Mesothelial cell of epicardium (in vitro differentiated cells): ENCODE data around the gene PRLR. TPM values are rescaled to one million over a fixed set of nuclear protein-coding genes. Genes with fewer than 3 reads are reported as not detected.
A peak's percentile ranks its signal among the peaks of the same experiment; 100 is the strongest.

ENCODE experiments used
- DNase-seq, 2 experiments: peaks; one replicate each; pipeline ENCODE4 v3.0.0; 2021; ENCODE audit warnings: low spot score in 2 of 2; ENCODE audit not compliant: unreplicated experiment in 2 of 2
- H3K27ac Mint-ChIP-seq: 2 replicates; pipeline ENCODE4 v1.8.0; 2021; ENCODE audit warnings: mixed read lengths
- H3K27me3 Mint-ChIP-seq: 2 replicates; pipeline ENCODE4 v1.8.0; 2021; ENCODE audit warnings: low read depth, mixed read lengths
- H3K36me3 Mint-ChIP-seq: 2 replicates; pipeline ENCODE4 v1.8.0; 2021; ENCODE audit warnings: mixed read lengths
- H3K4me1 Mint-ChIP-seq: 2 replicates; pipeline ENCODE4 v1.8.0; 2021; ENCODE audit warnings: mixed read lengths
- H3K4me3 Mint-ChIP-seq: 2 replicates; pipeline ENCODE4 v1.8.0; 2021; ENCODE audit warnings: mild to moderate bottlenecking, moderate library complexity, mixed read lengths
- H3K9me3 Mint-ChIP-seq: 2 replicates; pipeline ENCODE4 v1.8.0; 2021; ENCODE audit warnings: mixed read lengths
- CTCF ChIP-seq: fragments of 200-600 bp; sonication (generic); IDR thresholded peaks from one replicate; pipeline ENCODE4 v1.5.0; 2021; ENCODE audit warnings: antibody characterized with exemption; ENCODE audit not compliant: unreplicated experiment
- total RNA-seq: library from RNA; stranded (reverse); gene quantifications from 3 replicates; pipeline ENCODE4 v1.2.1, GENCODE V29; 2021

PRLR gene
- total RNA-seq, 1 donor from 2014 or later: 1.2 TPM

- H3K9me3 Mint-ChIP-seq: peaks cover 19% of the 10 kb centered on the region
- no peaks in the 10 kb centered on the region for H3K36me3 Mint-ChIP-seq
- TF ChIP-seq CTCF: no peak
- H3K27ac Mint-ChIP-seq: no peak overlapping the region
- no peak for DNase-seq
- peaks cover 2% of the 10 kb centered on the region for H3K27me3 Mint-ChIP-seq
- no peak overlapping the region for H3K4me3 Mint-ChIP-seq
- peaks cover 2% of the 10 kb centered on the region for H3K4me1 Mint-ChIP-seq
Observed at GRCh38 chr5:35263266-35263877, 33.1 kb upstream of the PRLR start.

DNA sequence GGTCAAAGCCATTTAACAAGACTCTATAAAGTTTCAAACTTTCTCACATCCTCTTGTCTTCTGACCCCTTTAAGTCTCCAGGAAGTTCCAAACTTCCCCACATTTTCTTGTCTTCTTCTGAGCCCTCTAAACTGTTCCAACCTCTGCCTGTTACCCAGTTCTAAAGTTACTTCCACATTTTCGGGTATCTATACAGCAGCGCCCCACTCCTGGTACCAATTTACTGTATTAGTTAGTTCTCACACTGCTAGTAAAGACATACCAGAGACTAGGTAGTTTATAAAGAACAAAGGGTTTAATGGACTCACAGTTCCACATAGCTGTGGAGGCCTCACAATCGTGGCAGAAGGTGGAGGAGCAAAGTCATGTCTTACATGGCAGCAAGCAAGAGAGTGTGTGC is 23.3 kb upstream of the PRLR start:
- H3K4me3 Mint-ChIP-seq: no peak overlapping the region
- H3K36me3 Mint-ChIP-seq: no peaks in the 10 kb centered on the region
- no peak overlapping the region for H3K27ac Mint-ChIP-seq
- no peak for TF ChIP-seq CTCF
- peaks cover 5% of the 10 kb centered on the region for H3K4me1 Mint-ChIP-seq
- H3K9me3 Mint-ChIP-seq: peaks cover 35% of the 10 kb centered on the region
- no peaks in the 10 kb centered on the region for H3K27me3 Mint-ChIP-seq
- DNase-seq: no peak

DNA sequence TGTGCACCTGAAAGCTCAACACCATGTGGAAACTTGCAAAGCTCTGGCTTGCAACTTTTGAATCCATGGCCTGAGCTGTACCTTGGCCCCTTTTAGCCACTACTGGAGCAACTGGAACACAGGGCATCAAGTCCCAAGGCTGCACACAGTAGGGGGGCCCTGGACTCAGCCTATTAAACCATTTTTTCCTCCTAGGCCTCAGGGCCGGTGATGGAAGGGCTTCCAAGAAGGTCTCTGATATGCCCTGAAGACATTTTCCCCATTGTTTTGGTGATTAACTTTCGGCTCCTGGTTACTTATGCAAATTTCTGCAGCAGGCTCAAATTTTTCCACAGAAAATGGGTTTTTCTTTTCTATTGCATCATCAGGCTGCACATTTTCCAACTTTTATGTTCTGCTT is 22.7 kb upstream of the PRLR start:
- Mint-ChIP-seq H3K36me3 (no peaks in the 10 kb centered on the region), H3K9me3 (peaks cover 35% of the 10 kb centered on the region), H3K27ac (no peak overlapping the region), H3K27me3 (no peaks in the 10 kb centered on the region), H3K4me3 (no peak overlapping the region), H3K4me1 (peaks cover 5% of the 10 kb centered on the region)
- TF ChIP-seq CTCF: no peak
- no peak for DNase-seq

- no peak for TF ChIP-seq CTCF
- Mint-ChIP-seq H3K9me3 (peaks cover 17% of the 10 kb centered on the region), H3K27ac (peak overlapping the region; percentile 54)
Observed at GRCh38 chr5:35248843-35249780, 18.8 kb upstream of the PRLR start.

DNA sequence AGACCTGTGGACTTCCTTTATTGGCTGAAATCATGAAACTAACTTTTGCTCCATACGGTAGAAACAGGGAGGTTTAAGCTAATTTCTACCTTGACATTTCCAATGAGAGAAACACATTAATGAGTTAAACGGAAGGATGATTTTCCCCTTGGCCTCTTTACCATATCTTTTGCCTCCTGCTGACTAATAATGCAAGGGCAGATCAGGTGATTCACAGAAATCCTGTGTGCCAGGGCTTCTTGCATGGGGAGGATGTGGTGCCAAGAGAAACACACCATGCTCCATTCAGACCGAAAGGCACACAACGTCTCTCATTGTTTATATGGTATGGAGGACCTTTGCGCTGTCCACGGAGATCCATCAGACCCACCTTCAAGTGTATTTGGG is 17.4 kb upstream of the PRLR start:
- Mint-ChIP-seq H3K36me3 (no peaks in the 10 kb centered on the region), H3K27ac (no peak overlapping the region), H3K9me3 (peaks cover 7% of the 10 kb centered on the region), H3K4me1 (peaks cover 22% of the 10 kb centered on the region), H3K27me3 (no peaks in the 10 kb centered on the region), H3K4me3 (no peak overlapping the region)
- TF ChIP-seq CTCF: no peak
- no peak for DNase-seq

More at GRCh38 chr5:35248843-35249780, 18.8 kb upstream of the PRLR start:
- H3K4me3 Mint-ChIP-seq: no peak overlapping the region
- DNase-seq: no peak
- no peaks in the 10 kb centered on the region for H3K27me3 Mint-ChIP-seq
- H3K4me1 Mint-ChIP-seq: peaks cover 22% of the 10 kb centered on the region
- H3K36me3 Mint-ChIP-seq: no peaks in the 10 kb centered on the region
